ENCODE measurements around the gene VRK3. TPM values are rescaled to one million over a fixed set of nuclear protein-coding genes. Genes with fewer than 3 reads are reported as not detected.

VRK3 gene
- total RNA-seq, 3 donors from 2014 or later (not counting 1 experiment from before 2014, with no cell fraction given), result 82.7 to 105 (median 93.7) TPM

DNA sequence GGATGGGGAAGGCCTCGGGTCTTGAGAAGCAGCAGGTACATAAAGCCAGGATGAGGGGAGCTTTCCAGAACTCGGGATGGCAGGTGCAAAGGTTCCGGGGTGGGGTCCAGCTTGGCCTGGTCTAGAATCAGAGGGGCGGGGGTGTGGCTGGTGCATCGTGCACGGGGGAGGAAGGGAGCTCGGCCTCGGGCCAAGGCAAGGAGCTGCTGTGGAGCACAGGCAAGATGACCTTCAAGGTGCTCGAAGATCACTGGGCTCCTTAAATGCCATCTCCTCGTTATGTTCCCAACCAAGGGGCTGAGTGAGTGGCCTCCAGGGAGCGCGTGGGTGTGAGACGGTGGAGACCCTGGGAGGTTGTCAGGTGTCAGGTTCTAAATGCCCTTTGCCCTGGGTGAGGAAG, 48.1 kb downstream of the VRK3 start:
- no peak for ATAC-seq
- H3K27ac Mint-ChIP-seq, result no peak overlapping the region

DNA sequence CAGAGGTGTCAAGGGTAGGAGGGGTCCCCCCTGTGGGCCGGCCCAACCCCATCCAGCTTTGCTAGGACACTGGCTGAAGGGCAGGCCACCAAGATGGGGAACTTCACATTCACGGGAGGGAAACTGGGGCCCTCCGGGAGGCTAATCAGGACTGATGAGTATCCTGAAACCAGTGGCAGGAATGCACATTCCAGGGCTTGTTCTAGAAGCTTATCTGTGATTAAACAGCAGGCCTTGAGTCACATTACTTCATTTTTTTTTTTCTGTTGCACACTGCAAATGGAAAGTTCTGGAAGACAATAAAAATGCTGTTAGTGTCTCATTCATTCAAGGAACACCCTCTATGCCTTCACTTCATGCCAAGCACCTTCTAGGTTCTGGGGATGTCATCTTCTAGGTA, 48.7 kb downstream of the VRK3 start:
- Histone ChIP-seq H3K27me3 (ENCODE audit: control insufficient read depth, insufficient read depth, low read length) (no peaks in the 10 kb centered on the region), H3K9me3 (ENCODE audit: control insufficient read depth, insufficient read depth, low read length) (no peaks in the 10 kb centered on the region), H3K4me1 (ENCODE audit: control insufficient read depth, insufficient read depth, low read length) (no peaks in the 10 kb centered on the region), H3K27ac (ENCODE audit: low read length) (no peak overlapping the region), H3K4me3 (ENCODE audit: low read length) (no peak overlapping the region), H3K36me3 (ENCODE audit: control insufficient read depth, insufficient read depth, low read length) (peaks cover 37% of the 10 kb centered on the region)
- 94% methylated on average over 3 of the region's 3 CpGs for WGBS (ENCODE audit: insufficient coverage)
- Mint-ChIP-seq H3K9me3 (no peaks in the 10 kb centered on the region), H3K4me1 (no peaks in the 10 kb centered on the region), H3K27me3 (ENCODE audit: low read depth in 2 of 2) (no peaks in the 10 kb centered on the region), H3K36me3 (no peaks in the 10 kb centered on the region), H3K27ac (no peak overlapping the region), H3K4me3 (no peak overlapping the region)
- intact Hi-C loops (cut with micrococcal nuclease), result no loop called here
- ATAC-seq (no peak), DNase-seq (no peak)
- TF ChIP-seq, protein P1, sequence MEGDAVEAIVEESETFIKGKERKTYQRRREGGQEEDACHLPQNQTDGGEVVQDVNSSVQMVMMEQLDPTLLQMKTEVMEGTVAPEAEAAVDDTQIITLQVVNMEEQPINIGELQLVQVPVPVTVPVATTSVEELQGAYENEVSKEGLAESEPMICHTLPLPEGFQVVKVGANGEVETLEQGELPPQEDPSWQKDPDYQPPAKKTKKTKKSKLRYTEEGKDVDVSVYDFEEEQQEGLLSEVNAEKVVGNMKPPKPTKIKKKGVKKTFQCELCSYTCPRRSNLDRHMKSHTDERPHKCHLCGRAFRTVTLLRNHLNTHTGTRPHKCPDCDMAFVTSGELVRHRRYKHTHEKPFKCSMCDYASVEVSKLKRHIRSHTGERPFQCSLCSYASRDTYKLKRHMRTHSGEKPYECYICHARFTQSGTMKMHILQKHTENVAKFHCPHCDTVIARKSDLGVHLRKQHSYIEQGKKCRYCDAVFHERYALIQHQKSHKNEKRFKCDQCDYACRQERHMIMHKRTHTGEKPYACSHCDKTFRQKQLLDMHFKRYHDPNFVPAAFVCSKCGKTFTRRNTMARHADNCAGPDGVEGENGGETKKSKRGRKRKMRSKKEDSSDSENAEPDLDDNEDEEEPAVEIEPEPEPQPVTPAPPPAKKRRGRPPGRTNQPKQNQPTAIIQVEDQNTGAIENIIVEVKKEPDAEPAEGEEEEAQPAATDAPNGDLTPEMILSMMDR (IDR thresholded peaks at IDR 0.05), result no peak

More for the DNA sequence above, 48.1 kb downstream of the VRK3 start:
- H3K9me3 Mint-ChIP-seq, result no peaks in the 10 kb centered on the region
- Histone ChIP-seq H3K4me1 (ENCODE audit: control insufficient read depth, insufficient read depth, low read length) (no peaks in the 10 kb centered on the region), H3K36me3 (ENCODE audit: control insufficient read depth, insufficient read depth, low read length) (peaks cover 40% of the 10 kb centered on the region), H3K27me3 (ENCODE audit: control insufficient read depth, insufficient read depth, low read length) (no peaks in the 10 kb centered on the region), H3K4me3 (ENCODE audit: low read length) (no peak overlapping the region), H3K27ac (ENCODE audit: low read length) (no peak overlapping the region), H3K9me3 (ENCODE audit: control insufficient read depth, insufficient read depth, low read length) (no peaks in the 10 kb centered on the region)
- H3K27me3 Mint-ChIP-seq (ENCODE audit: low read depth in 2 of 2), result no peaks in the 10 kb centered on the region
- WGBS (ENCODE audit: insufficient coverage), result 97% methylated on average over 13 of the region's 13 CpGs
- H3K4me1 Mint-ChIP-seq, result no peaks in the 10 kb centered on the region
- TF ChIP-seq, protein P1 (IDR thresholded peaks at IDR 0.05), result no peak
- H3K36me3 Mint-ChIP-seq, result no peaks in the 10 kb centered on the region
- no peak for DNase-seq
- intact Hi-C loops (cut with micrococcal nuclease), result no loop called here
- H3K4me3 Mint-ChIP-seq, result no peak overlapping the region

DNA sequence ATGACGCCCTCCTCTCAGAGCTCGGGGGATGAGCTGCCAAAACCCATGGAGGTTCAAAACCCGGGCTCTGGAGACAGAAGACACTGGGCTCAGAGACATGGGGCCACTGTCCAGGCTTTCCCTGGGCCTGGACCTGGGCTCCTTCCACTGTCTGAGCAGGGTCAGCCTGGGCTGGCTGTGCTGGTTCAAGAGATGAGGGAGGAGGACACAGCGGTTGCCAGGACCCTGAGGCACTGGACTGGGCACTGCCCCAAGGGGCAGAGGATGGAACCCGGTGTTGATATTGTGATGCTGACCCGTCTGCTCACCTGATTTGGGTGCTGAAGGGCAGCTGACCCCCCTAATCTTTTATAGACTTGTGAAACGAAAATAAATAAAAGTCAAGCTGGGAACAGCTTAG, 50.1 kb downstream of the VRK3 start:
- Histone ChIP-seq H3K27me3 (ENCODE audit: control insufficient read depth, insufficient read depth, low read length) (no peaks in the 10 kb centered on the region), H3K4me3 (ENCODE audit: low read length) (no peak overlapping the region), H3K27ac (ENCODE audit: low read length) (no peak overlapping the region), H3K36me3 (ENCODE audit: control insufficient read depth, insufficient read depth, low read length) (peaks cover 35% of the 10 kb centered on the region), H3K9me3 (ENCODE audit: control insufficient read depth, insufficient read depth, low read length) (no peaks in the 10 kb centered on the region), H3K4me1 (ENCODE audit: control insufficient read depth, insufficient read depth, low read length) (no peaks in the 10 kb centered on the region)
- no peak overlapping the region for H3K27ac Mint-ChIP-seq
- DNase-seq (no peak), ATAC-seq (no peak)
- TF ChIP-seq, protein P1 (IDR thresholded peaks at IDR 0.05), result no peak
- H3K4me3 Mint-ChIP-seq, result no peak overlapping the region
- no peaks in the 10 kb centered on the region for H3K4me1 Mint-ChIP-seq
- no peaks in the 10 kb centered on the region for H3K27me3 Mint-ChIP-seq (ENCODE audit: low read depth in 2 of 2)
- intact Hi-C loops (cut with micrococcal nuclease), result no loop called here
- no peaks in the 10 kb centered on the region for H3K36me3 Mint-ChIP-seq
- no peaks in the 10 kb centered on the region for H3K9me3 Mint-ChIP-seq
- WGBS (ENCODE audit: insufficient coverage), result 93% methylated on average over 7 of the region's 7 CpGs

DNA sequence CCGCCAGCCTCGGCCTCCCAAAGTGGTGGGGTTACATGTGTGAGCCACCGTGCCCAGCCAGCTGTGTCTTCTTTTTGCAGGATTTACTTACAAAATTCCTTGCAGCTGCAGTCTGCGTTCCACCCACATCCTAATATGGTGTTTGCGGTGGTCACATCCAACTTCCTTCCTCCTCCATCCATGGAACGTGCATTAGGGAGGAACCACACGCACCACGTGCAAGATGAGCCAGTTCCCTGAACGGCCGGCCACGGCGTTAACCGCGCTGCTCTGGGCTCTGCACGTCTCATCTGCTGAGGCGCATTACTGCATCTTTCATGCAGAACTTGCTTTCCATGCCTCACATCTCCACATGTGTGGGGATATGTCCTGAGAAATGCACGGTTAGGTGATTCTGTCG, 51.2 kb downstream of the VRK3 start:
- no peak overlapping the region for H3K27ac Mint-ChIP-seq

More for the DNA sequence above, 51.2 kb downstream of the VRK3 start:
- H3K36me3 ChIP-seq (ENCODE audit: control insufficient read depth, insufficient read depth, low read length), result peaks cover 34% of the 10 kb centered on the region
- WGBS (ENCODE audit: insufficient coverage), result 79% methylated on average over 18 of the region's 18 CpGs
- no peaks in the 10 kb centered on the region for H3K36me3 Mint-ChIP-seq
- peaks cover 2% of the 10 kb centered on the region for H3K4me1 ChIP-seq (ENCODE audit: control insufficient read depth, insufficient read depth, low read length)
- no peaks in the 10 kb centered on the region for H3K4me1 Mint-ChIP-seq
- no peaks in the 10 kb centered on the region for H3K9me3 Mint-ChIP-seq
- H3K27me3 Mint-ChIP-seq (ENCODE audit: low read depth in 2 of 2), result no peaks in the 10 kb centered on the region
- TF ChIP-seq, protein P1 (IDR thresholded peaks at IDR 0.05), result no peak
- intact Hi-C loops (cut with micrococcal nuclease), result no loop called here
- H3K27me3 ChIP-seq (ENCODE audit: control insufficient read depth, insufficient read depth, low read length), result no peaks in the 10 kb centered on the region
- H3K9me3 ChIP-seq (ENCODE audit: control insufficient read depth, insufficient read depth, low read length), result no peaks in the 10 kb centered on the region
- H3K4me3 ChIP-seq (ENCODE audit: low read length), result no peak overlapping the region
- ATAC-seq, result no peak
- no peak for DNase-seq
- H3K27ac ChIP-seq (ENCODE audit: low read length), result no peak overlapping the region
- H3K4me3 Mint-ChIP-seq, result no peak overlapping the region
